COLO668 (cell line): ENCODE data around the gene NYAP1.
"Not testable (repeated sequence)": the region's sequence is repeated elsewhere in the genome, so short reads cannot be mapped to it uniquely, and the experiment has no call there.

Source experiments
- DNase-seq: peaks from one replicate; lab custom pipeline; 2025; ENCODE audit not compliant: unreplicated experiment; lab: John Stamatoyannopoulos, UW

Gene NYAP1

GRCh38 chr7:100483722-100484672 lies at the start of gene NYAP1:
Gene NYAP1 (plus strand): TSS chr7:100483927. CDS start chr7:100485312, 1,385 bp downstream.
- no peak for DNase-seq

GRCh38 chr7:100434297-100435144 lies 49.2 kb upstream of the NYAP1 start:
- no peak for DNase-seq

- peak; percentile 72 for DNase-seq
Observed at GRCh38 chr7:100435401-100436304, 48.1 kb upstream of the NYAP1 start.

GRCh38 chr7:100437150-100438100 lies 46.3 kb upstream of the NYAP1 start:
- DNase-seq, result no peak

GRCh38 chr7:100438172-100438571 lies 45.6 kb upstream of the NYAP1 start:
- no peak for DNase-seq

- DNase-seq, result not testable (repeated sequence)
Observed at GRCh38 chr7:100438731-100439130, 45.0 kb upstream of the NYAP1 start.

GRCh38 chr7:100439244-100439643 lies 44.5 kb upstream of the NYAP1 start:
- DNase-seq, result not testable (repeated sequence)

GRCh38 chr7:100441641-100442535 lies 41.8 kb upstream of the NYAP1 start:
- no peak for DNase-seq

- DNase-seq, result no peak
Observed at GRCh38 chr7:100443096-100443840, 40.5 kb upstream of the NYAP1 start.

GRCh38 chr7:100444311-100445278 lies 39.1 kb upstream of the NYAP1 start:
- DNase-seq, result peak; percentile 13

- DNase-seq, result no peak
Observed at GRCh38 chr7:100446040-100446439, 37.7 kb upstream of the NYAP1 start.

- DNase-seq, result not testable (repeated sequence)
Observed at GRCh38 chr7:100447363-100447762, 36.4 kb upstream of the NYAP1 start.

GRCh38 chr7:100449190-100449795 lies 34.4 kb upstream of the NYAP1 start:
- no peak for DNase-seq

GRCh38 chr7:100452513-100452912 lies 31.2 kb upstream of the NYAP1 start:
- no peak for DNase-seq

GRCh38 chr7:100453854-100454253 lies 29.9 kb upstream of the NYAP1 start:
- DNase-seq, result not testable (repeated sequence)

GRCh38 chr7:100455206-100455605 lies 28.5 kb upstream of the NYAP1 start:
- DNase-seq, result no peak
